Mammary epithelial cell (primary cell): ENCODE measurements around the gene ZNF79.

Source experiments
- EZH2 ChIP-seq: IDR thresholded peaks from 2 replicates; pipeline ENCODE4 v1.6.1; 2012; ENCODE audit warnings: low read length, inconsistent platforms, borderline replicate concordance
- TF ChIP-seq, protein P1 (sequence below), 2 donors: IDR thresholded peaks in 1 of 2; conservative IDR thresholded peaks in 1 of 2; 2 replicates each; pipeline ENCODE4 v1.5.1; 2011 to 2012; ENCODE audit warnings: inconsistent platforms in 2 of 2, low read length in 2 of 2, mild to moderate bottlenecking in 2 of 2, control low read depth in 1 of 2, low read depth in 1 of 2; ENCODE audit not compliant: insufficient read depth in 1 of 2; ENCODE audit errors: extremely low read depth in 1 of 2

DNA sequence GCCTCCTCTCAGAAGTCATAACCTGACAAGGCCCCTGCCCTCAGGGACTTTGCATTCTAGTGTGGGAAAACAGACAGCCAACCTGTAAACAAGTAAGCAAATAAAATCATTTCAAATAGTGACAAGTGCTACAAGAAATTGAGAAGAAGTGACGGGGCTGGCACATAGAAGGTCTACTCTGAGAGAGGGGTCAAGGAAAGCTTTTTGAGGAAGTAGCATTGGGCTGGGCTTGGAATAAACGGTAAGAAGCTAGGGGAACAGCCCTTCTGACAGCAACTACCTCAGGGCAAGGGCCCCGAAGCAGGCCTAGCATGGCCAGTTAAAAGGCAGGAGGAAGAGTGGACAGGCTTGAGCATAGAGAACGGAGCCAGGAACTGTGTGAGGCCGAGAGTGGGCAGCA, 32.0 kb upstream of the ZNF79 start:
- TF ChIP-seq, protein P1, sequence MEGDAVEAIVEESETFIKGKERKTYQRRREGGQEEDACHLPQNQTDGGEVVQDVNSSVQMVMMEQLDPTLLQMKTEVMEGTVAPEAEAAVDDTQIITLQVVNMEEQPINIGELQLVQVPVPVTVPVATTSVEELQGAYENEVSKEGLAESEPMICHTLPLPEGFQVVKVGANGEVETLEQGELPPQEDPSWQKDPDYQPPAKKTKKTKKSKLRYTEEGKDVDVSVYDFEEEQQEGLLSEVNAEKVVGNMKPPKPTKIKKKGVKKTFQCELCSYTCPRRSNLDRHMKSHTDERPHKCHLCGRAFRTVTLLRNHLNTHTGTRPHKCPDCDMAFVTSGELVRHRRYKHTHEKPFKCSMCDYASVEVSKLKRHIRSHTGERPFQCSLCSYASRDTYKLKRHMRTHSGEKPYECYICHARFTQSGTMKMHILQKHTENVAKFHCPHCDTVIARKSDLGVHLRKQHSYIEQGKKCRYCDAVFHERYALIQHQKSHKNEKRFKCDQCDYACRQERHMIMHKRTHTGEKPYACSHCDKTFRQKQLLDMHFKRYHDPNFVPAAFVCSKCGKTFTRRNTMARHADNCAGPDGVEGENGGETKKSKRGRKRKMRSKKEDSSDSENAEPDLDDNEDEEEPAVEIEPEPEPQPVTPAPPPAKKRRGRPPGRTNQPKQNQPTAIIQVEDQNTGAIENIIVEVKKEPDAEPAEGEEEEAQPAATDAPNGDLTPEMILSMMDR (conservative IDR thresholded peaks at IDR 0.05 in 1 of 2, IDR thresholded peaks at IDR 0.05 in 1 of 2; ENCODE audit: extremely low read depth in 1 of 2, insufficient read depth in 1 of 2, low read depth in 1 of 2, low read length in 2 of 2) = no peak
- TF ChIP-seq EZH2 = no peak
